GM18502 (cell line): ENCODE measurements around the gene KRTAP2-2.
"Not testable (repeated sequence)": the region's sequence is repeated elsewhere in the genome, so short reads cannot be mapped to it uniquely, and the experiment has no call there.

Experiments
- ATAC-seq: cut with Tn5 transposase; IDR thresholded peaks from one replicate; pipeline ENCODE4 v1.9.1; 2021; ENCODE audit warnings: mild to moderate bottlenecking; ENCODE audit not compliant: unreplicated experiment, poor library complexity

The KRTAP2-2 gene

DNA sequence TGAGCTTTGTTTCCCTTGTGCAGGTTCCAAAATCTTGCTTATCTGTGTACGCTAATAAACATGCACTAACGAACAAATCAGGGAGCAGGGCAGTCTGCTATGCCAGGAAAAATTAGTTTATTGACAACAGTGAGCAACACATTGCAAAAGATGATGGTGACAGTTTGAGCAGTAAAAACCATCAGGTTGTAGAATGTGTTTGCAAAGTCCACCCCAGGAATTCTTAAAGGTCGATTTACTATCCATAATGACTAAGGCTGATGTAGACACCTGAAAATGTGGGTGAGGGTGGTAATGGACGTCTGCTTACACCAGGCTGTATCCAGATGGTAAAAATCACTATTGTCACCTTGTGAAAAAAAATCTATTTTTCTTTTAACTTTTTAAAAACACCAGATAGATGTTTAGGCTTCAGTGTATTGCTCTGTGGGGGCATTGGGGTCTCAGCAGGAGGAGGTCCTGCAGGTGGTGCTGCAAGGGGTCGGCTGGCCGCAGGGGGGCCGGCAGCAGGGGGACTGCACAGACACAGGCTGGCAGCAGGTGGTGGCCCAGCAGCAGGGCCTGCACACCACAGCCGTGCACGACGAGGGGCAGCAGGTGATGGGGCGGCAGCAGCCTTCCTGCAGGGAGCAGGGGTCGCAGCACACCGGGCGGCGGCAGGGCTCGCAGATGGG lies 10.1 kb upstream of the KRTAP2-2 start:
- ATAC-seq = not testable (repeated sequence)

DNA sequence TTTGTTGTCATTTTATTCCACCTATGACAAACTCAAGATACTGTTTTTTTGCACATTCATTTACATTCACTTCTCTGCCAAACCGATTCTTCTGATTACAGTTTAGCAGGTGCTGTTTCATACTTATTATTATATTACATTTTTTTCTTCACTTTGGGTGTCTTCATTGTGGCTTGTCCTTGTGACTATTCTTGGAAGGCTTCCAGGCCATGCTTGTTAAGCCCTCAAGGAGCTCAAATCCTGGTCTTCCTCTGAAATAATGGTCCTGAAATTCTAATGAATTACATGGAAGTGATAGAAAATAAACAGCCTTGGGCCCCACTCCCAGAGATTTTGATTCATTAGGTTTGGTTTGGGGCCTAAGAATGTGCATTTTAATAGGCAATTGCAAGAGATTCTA lies 9.3 kb upstream of the KRTAP2-2 start:
- ATAC-seq = no peak

DNA sequence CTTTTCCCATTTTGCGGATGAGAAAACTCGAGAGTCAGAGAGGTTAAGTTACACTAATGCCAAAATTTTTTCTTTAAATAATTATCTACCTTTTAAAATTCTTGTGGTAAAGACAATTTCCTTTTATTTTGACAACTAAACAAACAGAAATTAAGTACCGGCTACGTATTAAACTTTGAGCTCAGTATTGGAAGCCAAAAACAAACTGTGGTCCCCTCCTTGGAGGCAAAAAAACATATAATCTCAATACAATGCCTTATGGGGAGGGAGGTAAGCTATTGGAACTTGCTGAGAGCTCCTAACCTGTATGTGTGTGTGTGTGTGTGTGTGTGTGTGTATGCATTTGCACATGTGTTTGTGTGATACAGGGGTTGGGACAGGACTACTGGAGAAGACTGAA lies 8.4 kb upstream of the KRTAP2-2 start:
- no peak for ATAC-seq

DNA sequence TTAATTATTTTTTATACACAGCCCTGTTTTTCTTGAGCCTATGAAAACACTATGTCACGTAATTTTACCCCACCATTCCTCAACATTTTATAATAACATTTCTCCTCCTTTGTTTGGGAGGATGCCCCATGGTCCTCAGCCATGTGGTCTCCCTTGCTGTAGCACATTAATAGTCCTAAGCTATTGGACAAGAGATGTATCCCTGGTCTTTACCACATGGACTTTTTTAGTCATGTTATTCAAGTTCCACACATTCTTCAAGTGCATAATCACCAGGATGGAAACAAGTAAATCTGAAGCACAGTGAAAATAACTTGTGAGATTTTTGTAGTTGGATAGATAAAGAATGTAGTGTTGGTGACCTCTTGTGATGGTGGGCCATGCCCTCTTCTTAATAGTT lies 6.9 kb upstream of the KRTAP2-2 start:
- no peak for ATAC-seq

DNA sequence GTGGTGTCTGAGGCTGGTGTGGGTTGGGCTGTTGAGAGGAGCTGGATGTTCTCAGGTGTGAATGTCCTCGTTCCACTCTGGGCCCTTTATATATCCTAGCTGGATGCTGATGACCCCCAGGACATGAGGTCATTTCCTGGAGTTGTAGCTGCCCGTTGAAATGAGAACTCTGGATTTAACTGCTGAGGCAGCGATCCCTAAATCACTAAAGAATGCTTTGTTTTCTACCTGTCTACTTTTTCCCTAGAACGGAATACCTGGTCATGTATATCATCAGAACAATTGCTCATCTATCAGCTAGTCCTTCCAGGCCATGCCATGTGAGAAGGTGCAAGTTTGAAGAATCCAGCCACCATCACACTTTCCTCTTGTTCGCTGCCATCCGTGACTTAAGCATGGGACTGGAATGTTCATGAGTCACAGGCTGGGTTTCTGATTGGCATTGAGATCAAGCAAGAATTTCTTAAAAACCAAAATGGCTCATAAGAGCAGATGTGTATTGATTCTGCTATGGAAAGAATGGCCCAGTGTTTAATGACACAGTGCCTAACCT lies 5.1 kb upstream of the KRTAP2-2 start, which contains the start of gene KRTAP2-3:
KRTAP2-3 (minus strand) TSS at position 63 of the 553 bp plus-strand sequence. CDS start 64 bp downstream, outside the sequence.
- no peak for ATAC-seq

DNA sequence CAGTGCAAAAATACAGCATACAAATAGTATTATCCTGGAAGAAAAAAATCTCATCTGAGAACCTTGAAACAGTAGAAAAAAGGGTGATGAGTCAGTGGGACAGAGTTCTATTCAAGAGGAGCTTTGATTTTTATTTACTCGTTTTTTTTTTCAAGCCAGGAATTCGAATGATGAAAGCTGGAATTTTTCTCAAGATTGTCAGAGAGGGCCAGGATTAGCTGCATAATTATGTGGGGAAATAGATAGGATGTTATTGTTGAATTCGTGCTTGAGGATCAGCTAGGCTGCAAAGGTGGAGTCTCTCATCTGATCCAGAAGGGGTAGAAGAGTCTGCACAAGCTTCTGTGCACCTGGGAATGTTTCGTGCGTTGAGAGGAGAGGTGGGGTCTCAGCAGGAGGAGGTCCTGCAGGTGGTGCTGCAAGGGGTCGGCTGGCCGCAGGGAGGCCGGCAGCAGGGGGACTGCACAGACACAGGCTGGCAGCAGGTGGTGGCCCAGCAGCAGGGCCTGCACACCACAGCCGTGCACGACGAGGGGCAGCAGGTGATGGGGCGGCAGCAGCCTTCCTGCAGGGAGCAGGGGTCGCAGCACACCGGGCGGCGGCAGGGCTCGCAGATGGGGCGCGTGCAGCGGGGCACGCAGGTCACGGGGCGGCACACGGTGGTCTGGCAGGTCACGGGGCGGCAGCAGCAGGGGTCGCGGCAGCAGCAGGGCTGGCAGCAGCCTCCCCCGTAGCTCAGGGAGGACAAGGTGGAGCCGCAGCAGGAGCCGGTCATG lies 4.4 kb upstream of the KRTAP2-2 start:
- not testable (repeated sequence) for ATAC-seq

DNA sequence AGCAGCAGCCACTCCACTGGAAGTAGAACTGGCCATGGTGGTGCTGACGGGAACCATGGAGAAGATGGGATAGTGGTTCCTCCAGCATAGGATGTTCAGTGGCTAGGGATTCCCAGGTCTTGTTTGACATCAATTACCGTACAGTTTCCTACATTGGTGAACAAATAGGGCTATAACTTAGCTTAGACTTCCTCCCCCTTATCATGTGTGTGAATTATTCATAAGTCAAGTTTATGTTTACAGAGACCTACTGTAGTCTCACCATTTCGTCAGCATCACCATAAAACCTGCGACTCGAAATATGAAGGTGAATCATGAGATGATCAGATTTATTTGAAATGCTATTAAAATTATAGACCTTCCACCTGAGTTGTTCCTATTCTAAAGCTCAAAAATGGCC lies 3.7 kb upstream of the KRTAP2-2 start:
- no peak for ATAC-seq

DNA sequence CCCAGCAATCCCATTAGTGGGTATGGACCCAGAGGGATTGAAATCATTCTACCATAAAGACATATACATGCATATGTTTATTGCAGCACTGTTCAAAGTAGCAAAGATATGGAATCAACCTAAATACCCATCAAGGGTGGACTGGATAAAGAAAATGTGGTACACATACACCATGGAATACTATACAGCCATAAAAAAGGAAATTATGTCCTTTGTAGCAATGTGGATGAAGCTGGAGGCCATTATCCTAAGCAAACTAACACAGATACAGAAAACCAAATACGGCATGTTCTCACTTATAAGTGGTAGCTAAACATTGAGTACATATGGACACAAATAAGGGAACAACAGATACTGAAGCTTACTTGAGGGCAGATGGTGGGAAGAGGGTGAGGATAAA lies 2.5 kb upstream of the KRTAP2-2 start:
- no peak for ATAC-seq

DNA sequence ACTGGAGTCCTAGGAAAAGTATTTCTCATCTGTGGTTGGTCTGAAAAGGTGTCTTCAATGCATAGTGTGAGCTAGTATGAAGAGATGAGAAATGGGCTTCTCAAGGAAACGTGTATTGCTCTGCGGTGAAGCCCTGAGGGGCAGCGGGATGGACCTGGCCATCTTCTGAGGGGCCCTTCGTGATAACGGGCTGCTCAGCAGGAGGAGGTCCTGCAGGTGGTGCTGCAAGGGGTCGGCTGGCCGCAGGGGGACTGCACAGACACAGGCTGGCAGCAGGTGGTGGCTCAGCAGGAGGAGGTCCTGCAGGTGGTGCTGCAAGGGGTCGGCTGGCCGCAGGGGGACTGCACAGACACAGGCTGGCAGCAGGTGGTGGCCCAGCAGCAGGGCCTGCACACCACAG lies 474 bp downstream of the KRTAP2-2 start:
- ATAC-seq = not testable (repeated sequence)

DNA sequence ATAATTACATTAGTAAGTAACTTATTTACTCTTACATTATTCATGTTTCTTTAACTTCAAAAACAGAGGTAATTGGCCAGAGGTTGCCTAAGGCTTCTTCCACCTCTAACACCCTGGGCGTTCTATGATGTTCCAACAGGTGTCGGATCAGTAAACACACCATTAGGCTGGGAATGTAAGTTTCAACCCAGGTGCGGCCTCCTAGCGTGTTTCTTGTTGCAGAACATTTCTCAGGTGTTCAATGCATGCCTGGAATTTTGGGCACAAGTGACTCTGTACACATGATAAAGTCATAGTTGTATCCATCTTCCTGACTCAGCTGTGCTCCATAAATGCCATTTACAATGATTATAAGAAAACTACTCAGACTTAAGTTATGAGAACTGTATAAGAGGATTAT lies 1.0 kb downstream of the KRTAP2-2 start:
- no peak for ATAC-seq

DNA sequence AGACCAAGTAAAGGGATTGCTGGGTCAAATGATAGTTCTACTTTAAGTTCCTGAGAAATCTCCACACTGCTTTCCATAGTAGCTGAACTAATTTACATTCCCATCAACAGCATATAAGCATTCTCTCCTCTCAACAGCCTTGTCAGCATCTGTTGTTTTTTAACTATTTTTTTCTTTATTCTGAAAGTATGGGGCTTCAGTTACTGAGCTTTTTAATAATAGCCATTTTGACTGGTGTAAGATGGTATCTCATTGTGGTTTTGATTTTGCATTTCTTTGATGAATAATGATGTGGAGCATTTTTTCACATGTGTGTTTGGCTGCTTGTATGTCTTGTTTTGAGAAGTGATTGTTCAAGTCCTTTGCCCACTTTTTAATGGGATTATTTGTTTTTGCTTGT lies 2.5 kb downstream of the KRTAP2-2 start:
- no peak for ATAC-seq

DNA sequence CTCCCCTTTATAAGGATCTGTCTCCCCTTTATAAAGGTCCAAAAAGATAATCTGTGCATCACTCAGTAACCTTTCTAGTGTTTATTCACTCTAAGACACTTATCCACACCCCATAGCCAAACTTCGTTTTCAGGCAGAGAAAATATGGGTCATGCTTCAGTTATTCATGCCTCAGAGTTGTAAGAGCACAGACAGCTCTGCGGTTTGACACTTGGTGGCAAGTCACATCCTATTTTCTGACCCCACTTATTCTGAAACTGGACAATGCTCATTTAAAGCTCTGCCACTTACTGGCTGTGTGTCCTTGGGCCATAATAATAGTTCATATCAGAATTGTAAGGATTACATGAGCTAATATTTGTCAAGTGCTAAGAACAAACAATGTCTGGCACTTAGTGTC lies 5.9 kb downstream of the KRTAP2-2 start:
- no peak for ATAC-seq

DNA sequence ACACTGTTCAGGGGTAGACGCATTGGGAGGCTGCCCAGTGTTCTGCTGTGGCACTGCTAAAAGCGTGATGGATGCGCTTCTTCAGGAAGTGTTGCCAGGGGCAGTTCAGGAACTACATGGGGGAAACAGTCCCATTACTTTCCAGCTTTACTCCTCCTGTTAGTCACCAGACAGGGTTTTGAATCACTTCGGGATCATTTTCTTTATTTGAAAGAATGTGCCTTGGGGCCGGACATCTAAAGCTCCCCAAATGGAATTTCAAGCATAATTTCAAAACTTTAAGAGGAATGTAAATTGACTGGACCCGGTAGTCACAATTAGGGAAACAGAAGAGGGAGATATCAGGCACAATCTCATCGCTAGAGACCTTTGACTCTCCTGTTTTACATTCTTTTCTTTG lies 6.6 kb downstream of the KRTAP2-2 start:
- ATAC-seq = no peak

DNA sequence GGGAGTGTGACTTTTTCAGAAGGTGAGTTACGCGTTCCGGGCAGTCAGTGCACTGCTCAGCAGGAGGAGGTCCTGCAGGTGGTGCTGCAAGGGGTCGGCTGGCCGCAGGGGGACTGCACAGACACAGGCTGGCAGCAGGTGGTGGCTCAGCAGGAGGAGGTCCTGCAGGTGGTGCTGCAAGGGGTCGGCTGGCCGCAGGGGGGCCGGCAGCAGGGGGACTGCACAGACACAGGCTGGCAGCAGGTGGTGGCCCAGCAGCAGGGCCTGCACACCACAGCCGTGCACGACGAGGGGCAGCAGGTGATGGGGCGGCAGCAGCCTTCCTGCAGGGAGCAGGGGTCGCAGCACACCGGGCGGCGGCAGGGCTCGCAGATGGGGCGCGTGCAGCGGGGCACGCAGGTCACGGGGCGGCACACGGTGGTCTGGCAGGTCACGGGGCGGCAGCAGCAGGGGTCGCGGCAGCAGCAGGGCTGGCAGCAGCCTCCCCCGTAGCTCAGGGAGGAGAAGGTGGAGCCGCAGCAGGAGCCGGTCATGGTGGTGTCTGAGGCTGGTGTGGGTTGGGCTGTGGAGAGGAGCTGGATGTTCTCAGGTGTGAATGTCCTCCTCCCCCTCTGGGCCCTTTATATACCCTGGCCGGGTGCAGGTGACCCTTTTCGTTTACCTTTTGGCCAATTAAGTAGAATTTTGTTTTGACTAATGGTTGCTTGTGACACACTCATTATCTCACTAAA lies 8.1 kb downstream of the KRTAP2-2 start, which contains the start of gene KRTAP2-1:
KRTAP2-1 (minus strand) TSS at position 582 of the 731 bp plus-strand sequence; CDS start at position 533, 49 bp downstream.
- not testable (repeated sequence) for ATAC-seq

DNA sequence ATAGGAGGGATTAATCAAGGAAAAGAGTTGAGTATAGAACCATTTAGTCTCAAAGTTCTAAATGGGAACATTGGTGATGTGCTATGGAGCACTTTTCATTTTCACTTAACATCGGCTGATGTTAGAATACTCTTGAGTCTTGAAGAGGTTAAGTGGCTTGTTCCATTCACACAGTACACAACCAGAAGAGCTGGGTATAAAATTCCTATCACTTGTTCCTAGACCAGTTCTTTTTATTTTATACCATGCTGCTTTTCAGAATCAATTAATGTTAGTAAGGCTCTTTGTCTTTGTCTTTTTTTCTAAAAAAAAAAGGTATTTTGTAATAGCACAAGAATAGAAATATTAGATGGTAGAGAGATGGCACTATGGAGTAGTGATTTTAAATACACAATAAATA lies 12.1 kb downstream of the KRTAP2-2 start:
- ATAC-seq = no peak

DNA sequence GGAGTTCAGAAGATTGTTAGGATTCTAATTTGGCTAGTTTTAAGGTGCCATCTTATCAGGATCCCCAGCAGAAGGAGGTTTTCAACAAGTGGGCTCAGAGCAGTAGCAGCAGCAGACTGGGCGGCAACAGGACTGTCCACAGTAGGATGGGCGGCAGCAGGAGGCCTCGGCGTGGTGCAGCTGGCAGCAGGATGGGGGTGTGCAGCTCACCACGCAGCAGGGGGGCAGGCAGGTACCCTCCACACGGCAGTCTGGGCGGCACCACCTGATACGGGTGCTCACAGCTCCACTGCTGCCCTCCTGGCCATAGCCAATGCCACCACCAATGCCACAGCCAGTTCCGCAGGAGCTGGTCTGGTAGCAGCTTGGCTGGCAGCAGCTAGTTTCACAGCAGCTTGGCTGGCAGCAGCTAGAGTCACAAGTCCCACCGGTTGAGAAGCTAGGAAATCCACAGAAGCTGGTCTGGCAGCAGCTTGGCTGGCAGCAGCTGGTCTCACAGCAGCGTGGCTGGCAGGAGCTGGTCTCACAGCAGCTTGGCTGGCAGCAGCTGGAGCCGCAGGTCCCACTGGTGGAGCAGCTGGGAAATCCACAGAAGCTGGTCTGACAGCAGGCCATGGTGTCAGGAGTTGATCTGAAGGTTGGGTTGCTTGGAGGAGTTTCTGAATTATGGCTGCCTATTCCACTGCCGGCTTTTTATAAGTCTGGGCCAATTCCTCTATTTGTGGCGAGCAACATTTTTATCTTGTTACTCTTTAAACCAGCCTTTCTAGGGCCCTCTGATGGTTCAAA lies 14.1 kb downstream of the KRTAP2-2 start, which contains the start of gene KRTAP1-1:
KRTAP1-1 (minus strand) TSS at position 668 of the 789 bp plus-strand sequence; CDS start at position 615, 53 bp downstream.
- ATAC-seq = not testable (repeated sequence)

DNA sequence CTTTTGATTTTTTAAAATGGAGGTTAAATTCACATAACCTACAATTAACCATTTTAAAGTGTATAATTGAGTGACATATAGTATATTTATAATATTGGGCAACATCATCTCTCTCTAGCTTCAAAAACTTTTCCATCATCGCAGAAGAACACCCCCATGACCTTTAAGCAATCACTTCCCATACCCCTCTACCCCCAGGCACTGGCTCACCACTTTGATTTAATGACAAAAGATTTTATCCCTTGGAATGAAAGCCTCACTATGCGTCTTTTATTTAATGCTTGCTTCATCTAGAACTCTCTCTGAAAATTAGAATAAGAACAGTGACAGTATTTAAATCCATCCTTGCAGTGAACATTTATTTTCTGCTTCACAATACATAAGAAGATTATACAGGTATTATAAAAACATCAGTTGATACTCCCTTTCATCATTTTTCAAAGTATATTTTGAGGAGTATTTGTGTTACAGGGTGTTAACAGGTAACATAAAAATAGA lies 17.1 kb downstream of the KRTAP2-2 start:
- ATAC-seq = no peak

DNA sequence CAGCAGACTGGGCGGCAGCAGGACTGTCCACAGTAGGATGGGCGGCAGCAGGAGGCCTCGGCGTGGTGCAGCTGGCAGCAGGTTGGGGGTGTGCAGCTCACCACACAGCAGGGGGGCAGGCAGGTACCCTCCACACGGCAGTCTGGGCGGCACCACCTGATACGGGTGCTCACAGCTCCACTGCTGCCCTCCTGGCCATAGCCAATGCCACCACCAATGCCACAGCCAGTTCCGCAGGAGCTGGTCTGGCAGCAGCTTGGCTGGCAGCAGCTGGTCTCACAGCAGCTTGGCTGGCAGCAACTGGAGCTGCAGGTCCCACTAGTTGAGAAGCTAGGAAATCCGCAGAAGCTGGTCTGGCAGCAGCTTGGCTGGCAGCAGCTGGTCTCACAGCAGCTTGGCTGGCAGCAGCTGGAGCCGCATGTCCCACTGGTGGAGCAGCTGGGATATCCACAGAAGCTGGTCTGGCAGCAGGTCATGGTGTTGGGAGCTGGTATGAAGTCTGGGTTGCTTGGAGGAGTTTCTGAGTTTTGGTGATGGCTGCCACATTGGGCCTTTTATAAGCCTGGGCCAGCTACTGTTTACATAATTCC lies 20.6 kb downstream of the KRTAP2-2 start, which contains the start of gene KRTAP1-3:
KRTAP1-3 (minus strand) TSS at position 529 of the 590 bp plus-strand sequence; CDS start at position 476, 53 bp downstream.
- ATAC-seq = not testable (repeated sequence)

DNA sequence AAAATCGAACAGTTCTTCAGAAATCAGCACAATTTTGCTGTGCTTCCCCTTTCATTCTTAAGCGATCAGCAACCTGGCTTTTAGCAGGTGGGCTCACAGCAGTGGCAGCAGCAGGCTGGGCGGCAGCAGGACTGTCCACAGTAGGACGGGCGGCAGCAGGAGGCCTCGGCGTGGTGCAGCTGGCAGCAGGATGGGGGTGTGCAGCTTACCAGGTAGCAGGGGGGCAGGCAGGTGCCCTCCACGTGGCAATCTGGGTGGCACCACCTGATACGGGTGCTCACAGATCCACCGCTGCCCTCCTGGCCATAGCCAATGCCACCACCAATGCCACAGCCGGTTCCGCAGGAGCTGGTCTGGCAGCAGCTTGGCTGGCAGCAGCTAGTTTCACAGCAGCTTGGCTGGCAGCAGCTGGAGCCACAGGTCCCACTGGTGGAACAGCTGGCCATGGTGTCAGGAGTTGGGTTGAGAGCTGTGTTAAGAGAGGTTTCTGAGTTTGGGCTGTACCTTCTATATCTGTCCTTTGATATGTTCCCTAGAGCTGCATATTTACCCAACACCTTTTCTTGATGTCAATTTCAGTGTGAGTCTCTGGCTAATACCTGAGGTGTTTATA lies 25.3 kb downstream of the KRTAP2-2 start, which contains the start of gene KRTAP1-4:
KRTAP1-4 (minus strand) TSS at position 563 of the 613 bp plus-strand sequence; CDS start at position 446, 117 bp downstream.
- no peak for ATAC-seq
